Activated naive CD8-positive, alpha-beta T cell treated with anti-CD3 and anti-CD28 coated beads for 36 hours (primary cell): ENCODE data around the gene OSER1. TPM values are rescaled to one million over a fixed set of nuclear protein-coding genes. Genes with fewer than 3 reads are reported as not detected.
"Not testable (repeated sequence)": the region's sequence is repeated elsewhere in the genome, so short reads cannot be mapped to it uniquely, and the experiment has no call there.

ENCODE experiments used
- DNase-seq: peaks from one replicate; pipeline ENCODE4 v3.0.0; 2021
- H3K27ac Mint-ChIP-seq: one replicate; pipeline ENCODE4 v1.8.0; 2022; ENCODE audit warnings: mild to moderate bottlenecking, moderate library complexity, mixed read lengths
- H3K27me3 Mint-ChIP-seq: one replicate; pipeline ENCODE4 v1.8.0; 2022; ENCODE audit warnings: mild to moderate bottlenecking, mixed read lengths
- H3K36me3 Mint-ChIP-seq: one replicate; pipeline ENCODE4 v1.8.0; 2021; ENCODE audit warnings: mild to moderate bottlenecking, mixed read lengths
- H3K4me1 Mint-ChIP-seq: one replicate; pipeline ENCODE4 v1.8.0; 2021; ENCODE audit warnings: mixed read lengths
- H3K4me3 Mint-ChIP-seq: one replicate; pipeline ENCODE4 v1.8.0; 2022; ENCODE audit warnings: mild to moderate bottlenecking, moderate library complexity, mixed read lengths
- H3K9me3 Mint-ChIP-seq: one replicate; pipeline ENCODE4 v1.8.0; 2022; ENCODE audit warnings: mixed read lengths
- total RNA-seq, 2 experiments: library from RNA; stranded (reverse); gene quantifications; one replicate each; pipeline ENCODE4 v1.2.3, GENCODE V29; 2021

Gene OSER1
- total RNA-seq, 2 experiments from 2014 or later = 25.5 to 26.4 TPM

DNA sequence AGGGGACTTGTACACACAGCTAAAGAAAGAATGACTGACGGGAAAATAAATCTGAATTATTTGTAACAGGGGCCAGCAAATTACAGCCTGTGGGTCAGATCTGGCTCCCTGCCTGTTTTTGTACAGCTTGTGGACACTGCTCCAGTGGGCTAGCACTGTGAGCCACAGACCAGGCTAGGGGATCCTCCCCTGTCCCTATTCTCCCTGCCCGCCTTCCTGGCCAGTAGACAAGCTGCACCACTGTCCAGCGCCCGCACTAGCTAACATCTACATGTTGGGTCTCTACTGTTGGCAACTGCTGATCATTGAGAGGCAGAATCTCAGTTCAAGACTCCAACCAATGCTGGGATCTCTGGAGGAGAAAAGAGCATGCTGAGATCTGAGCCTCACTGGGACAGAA, 10.7 kb downstream of the OSER1 start:
- Mint-ChIP-seq H3K36me3 (peaks cover 22% of the 10 kb centered on the region), H3K4me3 (no peak overlapping the region), H3K4me1 (peaks cover 23% of the 10 kb centered on the region), H3K27ac (peak overlapping the region; percentile 78), H3K27me3 (no peaks in the 10 kb centered on the region), H3K9me3 (no peaks in the 10 kb centered on the region)
- no peak for DNase-seq

DNA sequence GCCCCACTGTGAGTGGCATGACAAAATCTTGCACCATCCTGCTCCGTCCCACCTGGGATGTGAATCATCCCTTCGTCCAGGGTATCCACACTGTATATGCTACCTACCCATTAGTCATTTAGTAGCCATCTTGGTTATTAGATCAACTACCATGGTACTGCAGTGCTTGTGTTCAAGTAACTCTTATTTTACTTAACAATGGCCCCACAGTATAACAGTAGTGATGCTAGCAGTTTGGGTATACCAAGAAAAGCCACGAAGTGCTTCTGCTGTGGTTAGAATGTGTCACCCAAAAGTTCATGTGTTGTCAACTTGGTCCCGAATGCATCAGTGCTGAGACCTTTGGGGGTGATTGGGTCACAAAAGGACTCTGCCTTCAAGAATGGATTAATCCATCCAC, 11.7 kb downstream of the OSER1 start:
- peak overlapping the region; percentile 8 for H3K4me3 Mint-ChIP-seq
- H3K36me3 Mint-ChIP-seq = peaks cover 22% of the 10 kb centered on the region
- no peaks in the 10 kb centered on the region for H3K9me3 Mint-ChIP-seq
- H3K4me1 Mint-ChIP-seq = peaks cover 19% of the 10 kb centered on the region
- H3K27ac Mint-ChIP-seq = peak overlapping the region; percentile 78
- no peaks in the 10 kb centered on the region for H3K27me3 Mint-ChIP-seq
- DNase-seq = peak; percentile 47

DNA sequence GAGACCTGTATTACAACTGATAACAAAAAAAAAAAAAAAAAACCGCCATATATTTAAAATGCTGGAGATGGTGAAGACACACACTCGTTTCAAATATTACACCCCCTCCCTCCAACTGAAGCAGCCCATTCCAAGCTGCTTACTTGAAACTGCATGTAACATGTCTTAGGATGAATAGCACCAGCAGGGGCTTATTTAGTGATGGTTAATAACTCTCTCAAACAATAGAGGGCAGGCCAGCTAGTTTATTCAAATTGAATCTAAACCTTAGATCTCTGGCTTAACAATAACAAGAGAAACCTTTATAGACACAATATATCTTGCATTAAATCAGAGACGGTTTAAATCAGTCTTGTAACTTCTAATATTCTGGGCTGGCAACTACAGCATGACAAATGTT, 14.3 kb downstream of the OSER1 start:
- no peaks in the 10 kb centered on the region for H3K27me3 Mint-ChIP-seq
- H3K27ac Mint-ChIP-seq = no peak overlapping the region
- peaks cover 16% of the 10 kb centered on the region for H3K4me1 Mint-ChIP-seq
- peaks cover 19% of the 10 kb centered on the region for H3K36me3 Mint-ChIP-seq
- no peaks in the 10 kb centered on the region for H3K9me3 Mint-ChIP-seq
- no peak overlapping the region for H3K4me3 Mint-ChIP-seq
- no peak for DNase-seq

DNA sequence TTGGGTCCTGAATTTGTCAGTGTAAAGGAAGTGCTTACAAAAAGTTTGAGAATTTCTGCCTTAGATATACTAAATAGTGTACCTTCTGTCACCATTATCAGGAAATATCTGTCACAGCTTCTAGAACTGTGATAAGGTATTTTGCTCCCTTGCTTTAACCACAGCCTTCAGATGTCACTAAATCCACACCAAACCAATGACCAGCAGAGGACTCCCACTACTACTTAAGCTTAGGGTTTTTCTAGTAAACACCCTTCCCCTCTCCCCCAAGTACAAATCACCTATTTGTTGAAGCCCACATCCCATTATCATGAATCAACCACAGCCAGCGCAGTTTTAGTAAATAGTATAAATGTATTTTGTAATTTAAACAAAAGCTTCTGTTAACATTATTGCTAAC, 15.0 kb downstream of the OSER1 start:
- no peaks in the 10 kb centered on the region for H3K9me3 Mint-ChIP-seq
- H3K4me3 Mint-ChIP-seq = no peak overlapping the region
- peak overlapping the region; percentile 9 for H3K27ac Mint-ChIP-seq
- H3K4me1 Mint-ChIP-seq = peaks cover 15% of the 10 kb centered on the region
- no peak for DNase-seq
- no peaks in the 10 kb centered on the region for H3K27me3 Mint-ChIP-seq
- peaks cover 19% of the 10 kb centered on the region for H3K36me3 Mint-ChIP-seq

DNA sequence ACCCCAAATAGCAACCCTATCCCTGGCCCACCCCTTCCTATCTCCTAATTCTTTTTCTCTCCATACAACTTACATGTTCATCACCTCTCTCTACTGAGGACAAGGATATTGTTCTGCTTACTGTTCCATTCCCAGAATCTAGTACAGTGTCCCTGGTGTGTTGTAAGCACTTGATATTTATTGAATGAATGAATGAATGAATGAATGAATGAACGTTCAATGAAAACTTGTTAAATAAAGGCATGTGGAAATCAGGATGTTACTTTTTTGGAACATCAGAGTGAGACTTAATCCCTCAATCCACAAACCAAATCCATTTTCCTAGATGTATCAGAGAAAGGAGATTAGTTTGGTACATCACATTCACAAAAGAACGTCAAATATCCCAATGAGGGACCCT, 16.8 kb downstream of the OSER1 start:
- Mint-ChIP-seq H3K27ac (no peak overlapping the region), H3K4me3 (no peak overlapping the region), H3K9me3 (no peaks in the 10 kb centered on the region), H3K36me3 (peaks cover 5% of the 10 kb centered on the region), H3K27me3 (peaks cover 3% of the 10 kb centered on the region), H3K4me1 (peaks cover 1% of the 10 kb centered on the region)
- DNase-seq = no peak

DNA sequence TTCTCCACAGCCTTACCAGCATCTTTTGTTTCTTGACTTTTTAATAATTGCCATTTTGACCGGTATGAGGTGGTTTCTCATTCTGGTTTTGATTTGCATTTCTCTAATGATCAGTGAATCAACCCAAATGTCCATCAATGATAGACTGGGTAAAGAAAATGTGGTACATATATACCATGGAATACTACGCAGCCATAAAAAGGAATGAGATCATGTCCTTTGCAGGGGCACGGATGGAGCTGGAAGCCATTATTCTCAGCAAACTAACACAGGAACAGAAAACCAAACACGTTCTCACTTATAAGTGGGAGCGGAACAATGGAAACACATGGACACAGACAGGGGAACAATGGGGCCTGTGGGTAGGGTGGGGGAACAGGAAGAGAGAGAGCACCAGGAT, 18.9 kb downstream of the OSER1 start:
- not testable (repeated sequence) for H3K4me1 Mint-ChIP-seq, H3K36me3 Mint-ChIP-seq, H3K27ac Mint-ChIP-seq, H3K4me3 Mint-ChIP-seq, H3K9me3 Mint-ChIP-seq, DNase-seq
- peaks cover 18% of the 10 kb centered on the region for H3K27me3 Mint-ChIP-seq

DNA sequence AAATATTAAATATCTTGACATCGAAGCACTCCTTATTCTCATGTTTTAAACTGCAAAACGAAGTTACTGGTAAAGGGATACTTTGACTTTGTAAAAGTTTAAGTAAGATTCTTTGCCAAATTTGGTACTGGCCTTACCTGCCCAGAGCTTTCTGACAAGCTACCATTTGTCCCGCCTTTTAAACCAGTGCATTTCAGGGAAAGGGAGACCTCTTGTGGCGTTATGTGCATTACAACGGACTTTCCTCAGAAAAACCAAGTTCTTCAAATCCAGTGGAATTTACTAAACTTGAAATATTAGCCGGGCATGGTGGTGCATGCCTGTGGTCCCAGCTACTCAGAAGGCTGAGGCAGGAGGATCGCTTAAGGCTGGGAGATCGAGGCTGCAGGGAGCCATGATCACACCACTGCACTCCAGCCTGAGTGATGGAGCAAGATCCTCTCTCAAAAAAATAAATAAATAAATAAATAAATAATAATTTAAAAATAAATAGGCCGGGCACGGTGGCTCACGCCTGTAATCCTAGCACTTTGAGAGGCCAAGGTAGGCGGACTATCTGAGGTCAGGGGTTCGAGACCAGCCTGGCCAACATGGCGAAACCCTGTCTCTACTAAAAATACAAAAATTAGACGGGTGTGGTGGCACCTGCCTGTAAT, 20.2 kb downstream of the OSER1 start:
- H3K27ac Mint-ChIP-seq, H3K4me3 Mint-ChIP-seq, H3K4me1 Mint-ChIP-seq, H3K9me3 Mint-ChIP-seq, H3K36me3 Mint-ChIP-seq: not testable (repeated sequence)
- H3K27me3 Mint-ChIP-seq = peaks cover 30% of the 10 kb centered on the region
- peak; percentile 34 for DNase-seq

DNA sequence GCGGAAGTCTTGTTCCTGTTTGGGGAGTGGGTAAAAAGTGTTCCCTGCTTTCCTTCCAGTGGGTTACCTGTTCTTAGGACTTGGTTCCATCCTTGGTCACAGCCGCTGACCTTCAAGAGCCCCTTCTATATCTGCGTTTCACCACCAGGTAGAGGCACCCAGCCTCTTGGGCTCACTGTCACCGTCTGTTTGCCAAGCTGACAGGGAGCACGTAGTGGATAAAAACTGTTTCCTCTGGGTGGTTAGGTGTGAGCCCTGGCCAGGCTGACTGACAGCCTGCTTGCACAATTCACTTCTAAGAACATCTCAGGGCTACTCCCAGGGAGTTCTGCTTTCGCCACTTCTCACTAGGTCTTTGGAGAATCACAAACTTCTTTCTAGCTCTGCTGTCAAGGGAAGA, 21.8 kb downstream of the OSER1 start:
- H3K27ac Mint-ChIP-seq = no peak overlapping the region
- no peaks in the 10 kb centered on the region for H3K9me3 Mint-ChIP-seq
- no peaks in the 10 kb centered on the region for H3K36me3 Mint-ChIP-seq
- H3K4me3 Mint-ChIP-seq = no peak overlapping the region
- H3K4me1 Mint-ChIP-seq = peaks cover 8% of the 10 kb centered on the region
- peaks cover 40% of the 10 kb centered on the region for H3K27me3 Mint-ChIP-seq
- DNase-seq = no peak

DNA sequence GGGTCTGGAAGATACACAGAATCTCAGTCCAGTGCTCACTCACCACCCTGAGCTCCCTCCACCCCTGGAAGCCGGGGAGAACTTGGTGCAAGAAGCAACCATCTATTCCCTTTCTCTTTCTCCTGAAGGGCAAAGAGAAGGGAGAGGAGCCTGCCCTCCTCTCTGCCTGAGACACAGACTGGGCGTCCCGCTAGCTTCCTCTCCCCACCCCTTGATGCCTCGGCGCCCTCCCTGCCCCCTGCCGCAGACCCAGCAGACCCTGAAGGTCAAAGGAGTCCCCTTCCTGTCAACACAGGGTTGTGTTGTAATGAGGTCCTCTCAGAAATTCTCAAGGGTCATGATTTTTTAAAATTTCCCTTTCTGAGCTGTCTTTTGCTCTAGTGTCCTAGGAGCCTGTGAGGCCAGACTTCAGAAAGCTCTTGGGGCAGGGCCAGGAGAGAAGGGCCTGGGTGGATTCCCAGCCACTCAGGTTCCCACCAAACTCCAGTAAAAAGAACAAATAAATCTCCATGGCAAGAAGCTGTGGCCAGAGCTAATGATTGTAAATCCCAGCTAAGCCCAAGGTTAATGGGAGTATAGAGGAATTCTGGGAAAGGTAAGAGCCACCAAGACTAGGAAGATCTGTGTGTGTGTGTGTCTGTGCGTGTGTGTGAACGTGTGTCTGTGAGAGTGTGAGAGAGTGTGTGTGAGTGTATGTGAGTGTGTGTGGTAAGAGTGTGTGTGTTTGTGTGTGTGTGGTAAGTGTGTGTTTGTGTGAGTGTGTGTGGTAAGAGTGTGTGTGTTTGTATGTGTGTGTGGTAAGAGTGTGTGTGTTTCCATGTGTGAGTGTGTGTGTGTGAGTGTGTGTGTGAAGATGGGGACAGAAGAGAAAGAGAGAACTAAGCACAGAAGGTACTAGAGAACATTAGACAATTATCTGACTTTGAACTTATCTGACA, 22.5 kb downstream of the OSER1 start:
- Mint-ChIP-seq H3K9me3 (no peaks in the 10 kb centered on the region), H3K4me1 (peaks cover 8% of the 10 kb centered on the region), H3K4me3 (peak overlapping the region; percentile 30), H3K27ac (no peak overlapping the region), H3K27me3 (peaks cover 40% of the 10 kb centered on the region), H3K36me3 (no peaks in the 10 kb centered on the region)
- DNase-seq = no peak

DNA sequence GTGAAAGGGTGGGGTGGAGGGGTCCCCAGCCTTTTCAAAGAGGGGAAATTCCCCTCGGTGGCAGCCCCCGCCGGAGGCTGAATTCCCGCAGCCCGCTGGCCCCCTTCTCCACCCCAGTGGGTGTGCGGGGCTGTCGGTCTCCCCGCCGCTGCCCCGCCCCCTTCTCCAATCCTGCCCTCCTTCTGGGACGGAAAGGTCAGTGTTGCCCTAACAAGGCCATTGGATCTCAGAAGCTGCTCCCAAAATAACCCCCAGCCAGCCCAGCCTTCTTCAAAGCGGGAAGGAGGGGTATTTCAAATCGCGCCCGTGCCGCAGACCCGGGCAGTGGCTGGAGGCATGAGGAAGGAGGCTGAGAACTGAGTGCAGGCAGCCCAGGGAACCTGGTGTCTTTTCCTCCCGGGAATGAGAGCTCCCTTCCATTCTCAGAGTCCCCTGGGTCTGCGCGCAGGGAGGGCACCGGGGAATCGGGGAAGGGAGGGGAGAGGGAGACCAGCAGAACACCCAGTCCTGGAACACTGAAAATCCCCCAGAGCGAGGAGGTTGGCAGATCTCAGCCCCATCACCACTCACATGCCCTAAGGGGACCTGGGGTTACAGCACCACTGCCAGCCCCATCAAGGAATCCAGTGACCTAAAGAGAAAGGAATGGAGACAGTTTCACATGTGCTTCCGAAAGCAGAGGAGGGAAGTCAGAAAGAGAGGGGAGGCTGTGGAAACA, 23.4 kb downstream of the OSER1 start, which contains the start of gene JPH2:
JPH2 (minus strand) TSS at position 135 of the 718 bp plus-strand sequence. CDS start 483 bp downstream, outside the sequence.
- Mint-ChIP-seq H3K36me3 (no peaks in the 10 kb centered on the region), H3K9me3 (no peaks in the 10 kb centered on the region), H3K4me3 (peak within 1 kb of the TSS; percentile 30), H3K27ac (no peak within 1 kb of the TSS), H3K4me1 (peaks cover 8% of the 10 kb centered on the region), H3K27me3 (peaks cover 40% of the 10 kb centered on the region)
- DNase-seq = no peak

DNA sequence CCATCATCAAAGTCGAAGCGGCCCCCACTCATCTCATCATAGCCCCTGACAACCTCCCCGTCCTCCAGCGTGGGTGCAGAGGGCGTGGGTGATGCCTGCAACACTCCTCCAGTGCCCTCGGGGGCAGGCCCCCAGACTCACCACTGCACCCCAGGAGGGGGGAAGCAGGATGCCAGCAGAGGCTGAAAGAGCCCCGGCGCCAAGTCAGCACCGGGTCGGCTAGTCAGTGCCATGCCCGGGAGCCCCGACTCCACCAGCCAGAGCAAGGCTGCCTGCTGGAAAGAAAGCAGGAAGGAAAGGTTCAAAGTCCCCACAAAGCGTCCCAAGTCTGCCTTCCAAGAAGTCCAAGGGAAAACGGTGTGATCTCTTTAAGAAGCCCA, 23.9 kb downstream of the OSER1 start:
- H3K4me1 Mint-ChIP-seq = peaks cover 8% of the 10 kb centered on the region
- no peak overlapping the region for H3K4me3 Mint-ChIP-seq
- no peak for DNase-seq
- H3K9me3 Mint-ChIP-seq = no peaks in the 10 kb centered on the region
- H3K27me3 Mint-ChIP-seq = peaks cover 40% of the 10 kb centered on the region
- no peak overlapping the region for H3K27ac Mint-ChIP-seq
- H3K36me3 Mint-ChIP-seq = no peaks in the 10 kb centered on the region

DNA sequence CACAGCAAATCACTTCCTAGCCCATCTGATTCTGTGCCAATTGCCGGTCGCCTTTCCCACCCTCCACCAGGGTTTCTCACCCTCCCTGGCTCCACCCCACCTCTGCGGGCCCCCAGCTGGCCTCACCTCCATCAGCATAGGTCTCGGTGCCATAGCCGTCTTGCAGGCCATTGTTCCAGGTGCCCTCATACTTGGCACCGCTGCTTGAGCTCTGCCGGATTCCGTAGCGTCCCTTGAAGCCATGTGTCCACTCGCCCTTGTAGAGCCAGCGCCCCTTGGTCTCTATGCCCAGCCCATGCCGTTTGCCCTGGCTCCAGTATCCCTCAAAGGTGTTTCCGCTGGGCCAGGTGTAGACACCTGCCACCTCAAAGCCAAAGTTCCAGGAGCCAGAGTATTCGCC, 24.4 kb downstream of the OSER1 start:
- Mint-ChIP-seq H3K36me3 (no peaks in the 10 kb centered on the region), H3K27ac (no peak overlapping the region), H3K27me3 (peaks cover 44% of the 10 kb centered on the region), H3K4me3 (no peak overlapping the region), H3K9me3 (no peaks in the 10 kb centered on the region), H3K4me1 (peaks cover 8% of the 10 kb centered on the region)
- DNase-seq = no peak

DNA sequence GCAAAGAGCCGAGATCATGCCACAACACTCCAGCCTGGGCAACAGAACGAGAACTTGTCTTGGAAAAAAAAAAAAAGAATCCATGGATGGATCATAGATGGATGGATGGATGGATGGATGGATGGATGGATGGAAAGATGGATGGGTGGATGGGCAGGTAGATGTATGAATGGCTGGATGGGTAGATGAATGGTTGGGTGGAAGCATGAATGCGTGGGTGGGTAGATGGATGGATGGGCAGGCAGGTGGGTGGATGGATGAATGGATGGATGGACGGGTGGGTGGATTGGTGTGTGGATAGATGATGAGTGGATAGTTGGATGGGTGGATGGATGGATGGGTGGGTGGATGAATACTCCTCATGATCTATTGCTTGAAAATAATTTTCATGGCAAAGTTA, 25.0 kb downstream of the OSER1 start:
- Mint-ChIP-seq H3K27ac (no peak overlapping the region), H3K4me3 (no peak overlapping the region)

DNA sequence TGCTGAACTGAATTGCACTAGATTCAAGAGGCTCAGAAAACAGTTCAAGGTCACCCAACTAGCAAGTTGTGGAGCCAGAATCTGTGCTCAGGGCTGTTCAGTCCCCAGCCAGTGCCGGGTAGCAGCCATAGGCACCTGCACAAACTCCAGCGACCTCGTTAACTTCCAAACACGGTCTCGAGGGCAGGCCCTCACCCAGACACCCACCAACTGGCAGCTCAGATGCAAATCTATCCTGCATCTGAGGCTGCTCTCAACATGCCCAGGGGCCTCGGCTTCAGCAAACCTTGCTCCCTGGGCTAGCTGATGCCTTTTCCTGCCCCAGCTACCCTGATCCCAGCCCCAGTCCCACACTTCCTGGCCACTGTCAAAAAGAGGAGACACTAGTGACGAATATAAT, 27.3 kb downstream of the OSER1 start:
- Mint-ChIP-seq H3K36me3 (no peaks in the 10 kb centered on the region), H3K27me3 (peaks cover 39% of the 10 kb centered on the region), H3K4me1 (peaks cover 8% of the 10 kb centered on the region), H3K4me3 (no peak overlapping the region), H3K27ac (no peak overlapping the region), H3K9me3 (no peaks in the 10 kb centered on the region)
- DNase-seq = no peak

More for the DNA sequence above, 25.0 kb downstream of the OSER1 start:
- DNase-seq = no peak
- Mint-ChIP-seq H3K27me3 (peaks cover 44% of the 10 kb centered on the region), H3K9me3 (no peaks in the 10 kb centered on the region), H3K36me3 (no peaks in the 10 kb centered on the region), H3K4me1 (peaks cover 8% of the 10 kb centered on the region)

DNA sequence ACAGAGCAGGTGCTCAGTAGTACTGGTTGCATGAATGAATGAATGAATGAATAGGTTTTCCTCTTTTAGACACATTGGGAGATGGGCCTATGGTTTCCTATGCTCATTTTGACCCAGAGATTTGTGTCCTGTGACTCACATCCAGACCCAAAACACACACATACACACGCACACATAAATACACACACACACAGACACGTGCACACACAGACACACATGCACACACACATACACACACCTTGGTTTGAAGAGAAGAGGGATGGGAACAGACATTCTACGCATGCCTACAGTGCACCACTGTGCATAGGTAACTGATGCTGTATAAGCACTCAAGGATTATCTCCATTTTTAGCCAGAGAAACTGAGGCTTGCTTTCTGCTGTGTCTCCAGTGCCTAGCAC, 27.7 kb downstream of the OSER1 start:
- Mint-ChIP-seq H3K27ac (no peak overlapping the region), H3K4me3 (no peak overlapping the region)

More for the DNA sequence above, 27.7 kb downstream of the OSER1 start:
- Mint-ChIP-seq H3K27me3 (peaks cover 35% of the 10 kb centered on the region), H3K36me3 (no peaks in the 10 kb centered on the region), H3K4me1 (peaks cover 8% of the 10 kb centered on the region), H3K9me3 (no peaks in the 10 kb centered on the region)
- DNase-seq = no peak
